ENCODE data around the gene BACH1.
"Not testable (repeated sequence)": the region's sequence is repeated elsewhere in the genome, so short reads cannot be mapped to it uniquely, and the experiment has no call there.

Gene BACH1

GRCh38 chr21:29298348-29299045 is at the start of gene BACH1:
BACH1 (plus strand) TSS chr21:29298922; CDS start chr21:29321281, 22,359 bp downstream.
- DNase-seq (ENCODE audit: low read depth) = peak; percentile 77

- DNase-seq (ENCODE audit: low read depth) = not testable (repeated sequence)
Observed at GRCh38 chr21:29249289-29249688, 49.4 kb upstream of the BACH1 start.

GRCh38 chr21:29250636-29251035 is 48.1 kb upstream of the BACH1 start:
- DNase-seq (ENCODE audit: low read depth) = no peak

GRCh38 chr21:29253861-29254260 is 44.9 kb upstream of the BACH1 start:
- not testable (repeated sequence) for DNase-seq (ENCODE audit: low read depth)

GRCh38 chr21:29254550-29254949 is 44.2 kb upstream of the BACH1 start:
- no peak for DNase-seq (ENCODE audit: low read depth)

- no peak for DNase-seq (ENCODE audit: low read depth)
Observed at GRCh38 chr21:29256126-29256910, 42.4 kb upstream of the BACH1 start.

GRCh38 chr21:29257701-29258100 is 41.0 kb upstream of the BACH1 start:
- DNase-seq (ENCODE audit: low read depth) = no peak

- DNase-seq (ENCODE audit: low read depth) = no peak
Observed at GRCh38 chr21:29258626-29259338, 39.9 kb upstream of the BACH1 start.

- DNase-seq (ENCODE audit: low read depth) = no peak
Observed at GRCh38 chr21:29260461-29260860, 38.3 kb upstream of the BACH1 start.

- no peak for DNase-seq (ENCODE audit: low read depth)
Observed at GRCh38 chr21:29261555-29262540, 36.9 kb upstream of the BACH1 start.

GRCh38 chr21:29264721-29265120 is 34.0 kb upstream of the BACH1 start:
- DNase-seq (ENCODE audit: low read depth) = no peak

- DNase-seq (ENCODE audit: low read depth) = no peak
Observed at GRCh38 chr21:29265690-29266479, 32.8 kb upstream of the BACH1 start.

GRCh38 chr21:29267666-29268065 is 31.1 kb upstream of the BACH1 start:
- no peak for DNase-seq (ENCODE audit: low read depth)

- no peak for DNase-seq (ENCODE audit: low read depth)
Observed at GRCh38 chr21:29271927-29272333, 26.8 kb upstream of the BACH1 start.

GRCh38 chr21:29277442-29277841 is 21.3 kb upstream of the BACH1 start:
- no peak for DNase-seq (ENCODE audit: low read depth)

- no peak for DNase-seq (ENCODE audit: low read depth)
Observed at GRCh38 chr21:29279558-29279957, 19.2 kb upstream of the BACH1 start.

GRCh38 chr21:29281801-29282200 is 16.9 kb upstream of the BACH1 start:
- not testable (repeated sequence) for DNase-seq (ENCODE audit: low read depth)

- DNase-seq (ENCODE audit: low read depth) = no peak
Observed at GRCh38 chr21:29287383-29287782, 11.3 kb upstream of the BACH1 start.

GRCh38 chr21:29288239-29288638 is 10.5 kb upstream of the BACH1 start:
- DNase-seq (ENCODE audit: low read depth) = no peak

- no peak for DNase-seq (ENCODE audit: low read depth)
Observed at GRCh38 chr21:29289317-29289716, 9.4 kb upstream of the BACH1 start.

GRCh38 chr21:29290240-29290639 is 8.5 kb upstream of the BACH1 start:
- no peak for DNase-seq (ENCODE audit: low read depth)

Data from stimulated activated CD8-positive, alpha-beta memory T cell treated with anti-CD3 and anti-CD28 coated beads, Interleukin-15, amount 100 ng/mL, for 1 hour (primary cell).